Gastroesophageal sphincter (tissue), 4 donors: ENCODE results near the gene MYBBP1A. TPM values are rescaled to one million over a fixed set of nuclear protein-coding genes. Genes with fewer than 3 reads are reported as not detected.
A peak's percentile ranks its signal among the peaks of the same experiment; 100 is the strongest.
"Not testable (repeated sequence)": the region's sequence is repeated elsewhere in the genome, so short reads cannot be mapped to it uniquely, and the experiment has no call there.

Source experiments
- ATAC-seq: fragments of 150-250 bp; one replicate; pipeline ENCODE4 v1.9.1; 2016; ENCODE audit warnings: mild to moderate bottlenecking, moderate library complexity
- H3K27ac ChIP-seq, 4 donors: fragments of 200-600 bp; sonication (generic) in 3 of 4; 1 replicate in 3 of 4; 2 replicates in 1 of 4; pipeline ENCODE4 v1.5.1; 2016 to 2019
- H3K27me3 ChIP-seq: fragments of 200-600 bp; sonication (generic); one replicate; pipeline ENCODE4 v1.5.1; 2019
- H3K36me3 ChIP-seq, 2 donors: fragments of 200-600 bp; sonication (generic); one replicate each; pipeline ENCODE4 v1.5.1; 2019; ENCODE audit warnings: control low read depth in 1 of 2
- H3K4me1 ChIP-seq, 3 donors: fragments of 200-600 bp; sonication (generic); 1 replicate in 2 of 3; 2 replicates in 1 of 3; pipeline ENCODE4 v1.5.1; 2016 to 2019; ENCODE audit warnings: control low read depth in 2 of 3
- H3K4me3 ChIP-seq, 2 donors: fragments of 200-600 bp; sonication (generic); one replicate each; pipeline ENCODE4 v1.5.1; 2019; ENCODE audit warnings: mild to moderate bottlenecking in 1 of 2, moderate library complexity in 1 of 2
- H3K9me3 ChIP-seq, 3 donors: fragments of 200-600 bp; sonication (generic); one replicate each; pipeline ENCODE4 v1.5.1; 2017 to 2019; ENCODE audit warnings: control low read depth in 2 of 3
- CTCF ChIP-seq, 4 experiments: fragments of 200-600 bp in 2 of 4; fragments of 450-650 bp in 2 of 4; sonication (generic) in 1 of 4; IDR thresholded peaks; one replicate each; pipeline ENCODE4 v1.5.1; 2017 to 2019; ENCODE audit warnings: antibody characterized with exemption in 4 of 4, mild to moderate bottlenecking in 2 of 4, moderate library complexity in 2 of 4
- EP300 ChIP-seq: sonication (generic); formaldehyde crosslinking; IDR thresholded peaks from one replicate; pipeline ENCODE4 v1.6.1; 2017; ENCODE audit warnings: antibody characterized with exemption, mild to moderate bottlenecking
- POLR2A ChIP-seq, 2 donors: fragments of 450-650 bp; IDR thresholded peaks; one replicate each; pipeline ENCODE4 v1.6.1; 2017; ENCODE audit warnings: antibody characterized with exemption in 2 of 2, mild to moderate bottlenecking in 2 of 2, moderate library complexity in 1 of 2
- POLR2AphosphoS5 ChIP-seq: sonication (generic); formaldehyde crosslinking; IDR thresholded peaks from one replicate; pipeline ENCODE4 v1.6.1; 2017; ENCODE audit warnings: antibody characterized with exemption
- WGBS, 2 donors: methylation state at CpG; one replicate each; pipeline ENCODE4 v1.1.5; 2018; ENCODE audit warnings: low coverage in 1 of 2; 5-methylcytosine and 5-hydroxymethylcytosine counted together
- total RNA-seq, 4 donors: library from RNA; depleted of rRNA; stranded (reverse); fragments of >200 nt; gene quantifications; one replicate each; pipeline ENCODE4 v1.1.0, GENCODE V29; 2016

The MYBBP1A gene
- total RNA-seq, 4 donors from 2014 or later, result 19.1 to 46.4 (median 40.9) TPM

GRCh38 chr17:4592240-4593005 is 37.2 kb upstream of the MYBBP1A start:
- Histone ChIP-seq H3K27me3 (no peaks in the 10 kb centered on the region), H3K36me3 (peaks cover 0 to 6% of the 10 kb centered on the region in 2 donors), H3K9me3 (no peaks in the 10 kb centered on the region), H3K4me1 (peaks cover 0 to 18% (median 0%) of the 10 kb centered on the region in 3 donors), H3K4me3 (no peak overlapping the region), H3K27ac (peak overlapping the region in 1 of 4 donors; percentile 56)
- 71 to 87% methylated on average over 1 to 3 of the region's 11 CpGs for WGBS, 2 donors
- TF ChIP-seq EP300 (no peak), POLR2A (IDR thresholded peaks at IDR 0.05) (no peak), CTCF (IDR thresholded peaks at IDR 0.05) (no peak), POLR2AphosphoS5 (no peak)
- no peak for ATAC-seq

- TF ChIP-seq CTCF (IDR thresholded peaks at IDR 0.05), result no peak
- no peak for TF ChIP-seq POLR2A (IDR thresholded peaks at IDR 0.05)
- TF ChIP-seq EP300, result no peak
- no peak for TF ChIP-seq POLR2AphosphoS5
- Histone ChIP-seq H3K4me3 (no peak overlapping the region), H3K4me1 (peaks cover 0 to 14% (median 0%) of the 10 kb centered on the region in 3 donors), H3K27me3 (no peaks in the 10 kb centered on the region), H3K36me3 (no peaks in the 10 kb centered on the region), H3K9me3 (no peaks in the 10 kb centered on the region), H3K27ac (peak overlapping the region in 1 of 4 donors; percentile 56)
- no peak for ATAC-seq
- WGBS, 2 donors, result 83% methylated on average over 1 of the region's 12 CpGs; no CpG with 5 or more reads in 1 of the 2 donors
Measured at GRCh38 chr17:4591529-4591928, 36.3 kb upstream of the MYBBP1A start.

- Histone ChIP-seq H3K4me1 (peaks cover 0 to 14% (median 0%) of the 10 kb centered on the region in 3 donors), H3K27me3 (peaks cover under 1% of the 10 kb centered on the region), H3K27ac (peak overlapping the region in 1 of 4 donors; percentile 56), H3K4me3 (no peak overlapping the region), H3K36me3 (no peaks in the 10 kb centered on the region), H3K9me3 (no peaks in the 10 kb centered on the region)
- WGBS, 2 donors, result 60 to 80% methylated on average over 1 of the region's 10 CpGs
- no peak for ATAC-seq
- TF ChIP-seq POLR2A (IDR thresholded peaks at IDR 0.05), result no peak
- TF ChIP-seq CTCF (IDR thresholded peaks at IDR 0.05), result no peak
- no peak for TF ChIP-seq POLR2AphosphoS5
- no peak for TF ChIP-seq EP300
Measured at GRCh38 chr17:4590981-4591453, 35.8 kb upstream of the MYBBP1A start.

GRCh38 chr17:4590042-4590441 is 34.9 kb upstream of the MYBBP1A start:
- H3K27me3 ChIP-seq, result peaks cover 11% of the 10 kb centered on the region
- not testable (repeated sequence) for H3K9me3 ChIP-seq, ATAC-seq, H3K27ac ChIP-seq, H3K4me3 ChIP-seq, H3K36me3 ChIP-seq
- peaks cover 0 to 24% (median 0%) of the 10 kb centered on the region in 3 donors for H3K4me1 ChIP-seq
- 65 to 80% methylated on average over 2 to 6 of the region's 11 CpGs for WGBS, 2 donors

GRCh38 chr17:4588898-4589625 is 33.9 kb upstream of the MYBBP1A start:
- WGBS, 2 donors, result 91% methylated on average over 3 of the region's 22 CpGs; no CpG with 5 or more reads in 1 of the 2 donors
- peaks cover 20% of the 10 kb centered on the region for H3K27me3 ChIP-seq
- H3K4me3 ChIP-seq, result no peak overlapping the region
- TF ChIP-seq POLR2A (IDR thresholded peaks at IDR 0.05) (no peak), CTCF (IDR thresholded peaks at IDR 0.05) (no peak), POLR2AphosphoS5 (no peak), EP300 (no peak)
- no peaks in the 10 kb centered on the region for H3K9me3 ChIP-seq
- ATAC-seq, result no peak
- H3K36me3 ChIP-seq, result no peaks in the 10 kb centered on the region
- peaks cover 0 to 34% (median 0%) of the 10 kb centered on the region in 3 donors for H3K4me1 ChIP-seq
- peak overlapping the region in 2 of 4 donors; percentile 47 to 58 for H3K27ac ChIP-seq
